ENCODE data around the gene OR7C2. TPM values are rescaled to one million over a fixed set of nuclear protein-coding genes. Genes with fewer than 3 reads are reported as not detected.
"Not testable (repeated sequence)": the region's sequence is repeated elsewhere in the genome, so short reads cannot be mapped to it uniquely, and the experiment has no call there.

Gene OR7C2
- total RNA-seq, 4 donors from 2014 or later: not detected

DNA sequence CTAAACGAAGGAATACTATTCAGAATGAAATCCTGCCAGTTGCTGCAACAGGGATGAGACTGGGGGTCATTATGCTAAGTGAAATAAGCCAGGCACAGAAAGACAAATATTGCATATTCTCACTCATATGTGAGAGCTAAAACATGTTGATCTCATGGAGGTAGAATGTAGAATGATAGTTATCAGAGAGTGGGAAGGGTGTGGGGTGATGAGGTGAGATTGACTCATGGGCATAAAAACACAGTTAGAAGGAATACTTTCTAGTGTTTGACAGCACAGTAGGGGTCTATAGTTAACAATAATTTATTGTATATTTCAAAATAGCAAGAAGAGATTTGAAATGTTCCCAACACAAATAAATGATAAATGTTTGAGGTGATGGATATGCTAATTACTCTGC lies 7.8 kb upstream of the OR7C2 start:
- 75% methylated on average over 1 of the region's 1 CpG for WGBS
- Histone ChIP-seq H3K27me3 (peaks cover 0 to 8% (median 2%) of the 10 kb centered on the region in 4 donors), H3K9me3 (no peaks in the 10 kb centered on the region), H3K36me3 (no peaks in the 10 kb centered on the region), H3K4me3 (no peak overlapping the region), H3K27ac (replicated peaks in 1 of 4) (no peak overlapping the region), H3K4me1 (no peaks in the 10 kb centered on the region)
- DNase-seq (ENCODE audit: extremely low spot score): no peak
- intact Hi-C loops (cut with DNase I): no loop called here
- TF ChIP-seq POLR2A (IDR thresholded peaks at IDR 0.05; ENCODE audit: low read depth) (no peak), EP300 (IDR thresholded peaks at IDR 0.05) (no peak), POLR2AphosphoS5 (IDR thresholded peaks at IDR 0.05) (no peak)
- TF ChIP-seq, protein P1, sequence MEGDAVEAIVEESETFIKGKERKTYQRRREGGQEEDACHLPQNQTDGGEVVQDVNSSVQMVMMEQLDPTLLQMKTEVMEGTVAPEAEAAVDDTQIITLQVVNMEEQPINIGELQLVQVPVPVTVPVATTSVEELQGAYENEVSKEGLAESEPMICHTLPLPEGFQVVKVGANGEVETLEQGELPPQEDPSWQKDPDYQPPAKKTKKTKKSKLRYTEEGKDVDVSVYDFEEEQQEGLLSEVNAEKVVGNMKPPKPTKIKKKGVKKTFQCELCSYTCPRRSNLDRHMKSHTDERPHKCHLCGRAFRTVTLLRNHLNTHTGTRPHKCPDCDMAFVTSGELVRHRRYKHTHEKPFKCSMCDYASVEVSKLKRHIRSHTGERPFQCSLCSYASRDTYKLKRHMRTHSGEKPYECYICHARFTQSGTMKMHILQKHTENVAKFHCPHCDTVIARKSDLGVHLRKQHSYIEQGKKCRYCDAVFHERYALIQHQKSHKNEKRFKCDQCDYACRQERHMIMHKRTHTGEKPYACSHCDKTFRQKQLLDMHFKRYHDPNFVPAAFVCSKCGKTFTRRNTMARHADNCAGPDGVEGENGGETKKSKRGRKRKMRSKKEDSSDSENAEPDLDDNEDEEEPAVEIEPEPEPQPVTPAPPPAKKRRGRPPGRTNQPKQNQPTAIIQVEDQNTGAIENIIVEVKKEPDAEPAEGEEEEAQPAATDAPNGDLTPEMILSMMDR (IDR thresholded peaks at IDR 0.05): no peak

DNA sequence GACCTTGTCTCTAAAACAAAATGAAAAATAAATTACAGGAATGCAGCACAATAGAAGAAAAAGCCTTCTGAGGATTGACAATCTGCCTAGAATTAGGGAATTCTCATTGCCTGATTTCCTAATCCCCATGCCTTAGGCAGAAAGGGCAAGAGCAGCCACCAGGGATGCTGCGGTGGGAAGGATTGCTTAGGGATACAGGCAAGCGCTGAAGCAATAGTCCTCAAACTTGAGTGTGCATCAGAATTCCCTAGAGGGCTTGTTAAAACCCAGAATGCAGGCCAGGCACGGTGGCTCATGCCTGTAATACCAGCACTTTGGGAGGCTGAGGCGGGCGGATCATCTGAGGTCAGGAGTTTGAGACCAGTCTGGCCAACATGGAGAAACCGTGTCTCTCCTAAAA lies 1.0 kb upstream of the OR7C2 start:
- TF ChIP-seq, protein P1 (IDR thresholded peaks at IDR 0.05): no peak
- TF ChIP-seq EP300 (IDR thresholded peaks at IDR 0.05) (no peak), POLR2A (IDR thresholded peaks at IDR 0.05; ENCODE audit: low read depth) (no peak), POLR2AphosphoS5 (IDR thresholded peaks at IDR 0.05) (no peak)
- intact Hi-C loops (cut with DNase I): no loop called here
- no peaks in the 10 kb centered on the region for H3K9me3 ChIP-seq
- H3K27ac ChIP-seq (replicated peaks in 1 of 4): no peak overlapping the region
- H3K4me3 ChIP-seq: no peak overlapping the region
- no peaks in the 10 kb centered on the region for H3K36me3 ChIP-seq
- H3K4me1 ChIP-seq: no peaks in the 10 kb centered on the region
- peaks cover 0 to 5% (median 0%) of the 10 kb centered on the region in 4 donors for H3K27me3 ChIP-seq
- no peak for DNase-seq (ENCODE audit: extremely low spot score)
- WGBS: 79% methylated on average over 6 of the region's 6 CpGs

DNA sequence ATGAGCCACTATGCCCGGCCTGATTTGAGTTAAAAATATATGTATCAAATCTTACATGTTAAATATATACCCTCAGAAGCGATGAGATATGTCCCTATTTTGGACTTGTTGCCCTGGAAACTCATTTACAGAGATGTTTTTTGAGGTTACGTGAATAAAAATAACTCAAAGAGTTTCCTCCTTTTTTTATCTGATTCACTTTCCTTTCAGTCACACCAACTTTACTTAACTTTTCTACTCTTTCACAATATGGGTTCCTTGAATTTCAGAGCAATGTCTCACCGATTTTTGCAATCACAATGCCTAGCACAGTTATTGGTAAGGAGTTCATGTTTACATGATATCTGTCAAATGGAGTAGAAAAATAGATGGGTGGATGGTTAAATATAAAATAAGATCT lies 2.3 kb downstream of the OR7C2 start:
- TF ChIP-seq POLR2AphosphoS5 (IDR thresholded peaks at IDR 0.05): no peak
- TF ChIP-seq POLR2A (IDR thresholded peaks at IDR 0.05; ENCODE audit: low read depth): no peak
- no peak for TF ChIP-seq EP300 (IDR thresholded peaks at IDR 0.05)
- TF ChIP-seq, protein P1 (IDR thresholded peaks at IDR 0.05): no peak
- no peaks in the 10 kb centered on the region for H3K9me3 ChIP-seq
- H3K4me1 ChIP-seq: no peaks in the 10 kb centered on the region
- intact Hi-C loops (cut with DNase I): no loop called here
- 58% methylated on average over 4 of the region's 4 CpGs for WGBS
- H3K36me3 ChIP-seq: no peaks in the 10 kb centered on the region
- DNase-seq (ENCODE audit: extremely low spot score): no peak
- peaks cover 0 to 2% (median 0%) of the 10 kb centered on the region in 4 donors for H3K27me3 ChIP-seq
- H3K27ac ChIP-seq (replicated peaks in 1 of 4): no peak overlapping the region
- H3K4me3 ChIP-seq: no peak overlapping the region

DNA sequence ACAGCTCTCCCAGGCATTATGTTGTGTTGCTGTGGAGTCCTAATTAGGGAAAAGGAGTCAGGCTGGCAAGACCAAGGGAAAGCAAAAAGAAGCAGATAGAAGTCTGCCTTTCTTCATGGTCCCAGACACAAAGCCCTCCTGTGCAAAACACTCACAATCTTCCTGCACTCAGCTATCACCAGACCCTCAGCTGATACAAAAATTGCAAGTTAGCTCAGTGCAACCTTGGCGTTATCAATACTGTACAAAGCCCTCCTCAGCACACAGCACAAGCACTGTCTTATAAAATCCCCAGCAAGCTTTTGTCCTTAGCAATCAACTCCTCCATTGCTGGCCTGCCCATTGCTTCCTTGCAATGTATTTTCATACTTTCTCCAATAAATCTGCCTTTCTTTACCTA lies 3.2 kb downstream of the OR7C2 start:
- DNase-seq (ENCODE audit: extremely low spot score): no peak
- no peak for TF ChIP-seq POLR2A (IDR thresholded peaks at IDR 0.05; ENCODE audit: low read depth)
- no peak for TF ChIP-seq POLR2AphosphoS5 (IDR thresholded peaks at IDR 0.05)
- TF ChIP-seq EP300 (IDR thresholded peaks at IDR 0.05): no peak
- TF ChIP-seq, protein P1 (IDR thresholded peaks at IDR 0.05): no peak
- Histone ChIP-seq H3K27me3 (peaks cover 0 to 2% (median 0%) of the 10 kb centered on the region in 4 donors), H3K4me1 (no peaks in the 10 kb centered on the region), H3K9me3 (no peaks in the 10 kb centered on the region), H3K4me3 (no peak overlapping the region), H3K27ac (replicated peaks in 1 of 4) (no peak overlapping the region), H3K36me3 (no peaks in the 10 kb centered on the region)
- 77% methylated on average over 1 of the region's 1 CpG for WGBS
- intact Hi-C loops (cut with DNase I): no loop called here

DNA sequence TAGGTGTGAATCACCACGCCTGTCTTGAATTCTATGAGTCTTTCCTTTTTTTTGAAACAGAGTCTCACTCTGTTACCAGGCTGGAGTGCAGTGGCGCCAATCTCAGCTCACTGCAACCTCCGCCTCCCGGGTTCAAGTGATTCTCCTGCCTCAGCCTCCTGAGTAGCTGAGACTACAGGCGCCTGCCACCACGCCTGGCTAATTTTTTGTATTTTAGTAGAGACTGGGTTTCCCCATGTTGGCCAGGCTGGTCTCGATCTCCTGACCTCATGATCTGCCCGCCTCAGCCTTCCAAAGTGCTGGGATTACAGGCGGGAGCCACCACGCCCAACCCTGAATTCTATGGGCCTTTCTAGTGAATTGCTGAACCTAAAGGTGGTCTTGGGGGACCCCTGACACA lies 8.1 kb downstream of the OR7C2 start:
- H3K4me1 ChIP-seq; H3K27ac ChIP-seq (replicated peaks in 1 of 4); H3K9me3 ChIP-seq; DNase-seq (ENCODE audit: extremely low spot score); H3K4me3 ChIP-seq; H3K36me3 ChIP-seq; intact Hi-C loops (cut with DNase I): not testable (repeated sequence)
- peaks cover 0 to 22% (median 4%) of the 10 kb centered on the region in 4 donors for H3K27me3 ChIP-seq
- 91% methylated on average over 10 of the region's 10 CpGs for WGBS

Measured in esophagus muscularis mucosa (tissue), 4 donors.